Stimulated activated CD4-positive, alpha-beta T cell treated with anti-CD3 and anti-CD28 coated beads, Interleukin-1b, Interleukin-23, amount 100 ng/mL, for 24 hours (primary cell): ENCODE results near the gene AP5M1.
"Not testable (repeated sequence)": the region's sequence is repeated elsewhere in the genome, so short reads cannot be mapped to it uniquely, and the experiment has no call there.

Experiments
- DNase-seq, 4 experiments: peaks; one replicate each; pipeline ENCODE4 v3.0.0-alpha.2; 2020; ENCODE audit warnings: low read depth in 4 of 4, low spot score in 1 of 4

AP5M1 gene

DNA sequence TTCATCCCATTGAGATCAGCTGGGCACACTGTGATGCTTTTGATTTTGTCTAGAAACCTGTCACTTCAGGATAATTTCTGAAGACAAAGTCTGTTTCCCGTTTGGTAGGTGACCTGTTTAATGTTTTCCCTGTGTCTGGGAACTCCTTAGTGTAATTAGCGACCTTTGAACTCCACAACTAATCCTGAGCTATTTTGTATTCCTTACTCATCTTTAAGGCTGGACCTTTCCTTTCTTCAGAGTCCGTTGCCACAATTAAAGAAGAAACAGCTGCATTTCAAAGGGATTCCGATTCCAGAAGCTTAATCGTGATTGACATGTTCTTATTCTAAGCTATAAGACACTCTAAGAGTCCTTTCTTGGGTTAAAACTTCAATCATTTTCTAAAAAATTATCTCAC lies 22.0 kb downstream of the AP5M1 start:
- DNase-seq, result no peak

DNA sequence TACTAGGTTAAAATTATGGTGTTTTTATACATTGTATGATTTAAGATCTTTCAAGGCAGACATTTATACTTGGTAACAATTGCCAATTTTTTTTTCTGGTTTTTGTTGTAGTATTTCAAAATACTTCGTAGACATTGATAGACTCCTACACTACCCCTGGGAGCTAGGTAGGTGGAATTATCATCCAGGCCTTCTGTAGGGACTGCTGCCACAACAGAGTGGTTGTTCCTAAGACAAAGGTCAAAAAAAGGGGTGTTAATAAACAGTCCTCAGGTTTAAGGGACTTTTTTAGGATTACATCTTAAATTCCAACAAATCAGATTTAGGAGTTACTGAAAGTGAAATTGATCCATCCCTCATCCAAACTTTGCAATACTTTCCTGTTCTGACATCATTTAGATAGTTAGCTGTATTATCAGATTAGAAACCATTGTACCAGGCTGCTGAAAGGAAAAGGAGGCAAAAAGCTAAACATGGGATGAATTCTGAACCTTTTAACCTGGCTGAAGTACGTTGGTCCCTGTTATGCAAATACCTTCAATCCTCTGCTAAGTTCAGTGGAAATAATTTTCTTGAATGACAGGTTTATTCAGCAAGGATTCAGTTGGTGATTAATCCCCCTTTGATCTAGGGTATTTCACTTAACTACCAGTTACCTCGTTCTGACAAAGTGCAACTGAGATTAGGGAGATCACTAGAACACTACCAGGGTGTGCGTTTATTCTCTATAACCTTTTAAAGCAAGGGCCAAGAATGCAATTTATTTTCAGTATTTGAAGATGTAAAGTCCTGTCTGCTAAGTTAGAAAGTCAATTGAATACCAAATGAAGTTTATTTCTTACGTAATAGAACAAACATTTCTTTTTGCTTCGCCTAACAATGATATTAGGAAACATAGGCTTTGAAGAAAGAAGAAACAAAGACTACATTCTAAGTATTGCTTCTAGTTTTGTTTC lies 23.2 kb downstream of the AP5M1 start:
- no peak for DNase-seq

GRCh38 chr14:57293866-57294837 lies 25.4 kb downstream of the AP5M1 start:
- DNase-seq, result no peak

- DNase-seq, result no peak
Measured at GRCh38 chr14:57295239-57295638, 26.5 kb downstream of the AP5M1 start.

DNA sequence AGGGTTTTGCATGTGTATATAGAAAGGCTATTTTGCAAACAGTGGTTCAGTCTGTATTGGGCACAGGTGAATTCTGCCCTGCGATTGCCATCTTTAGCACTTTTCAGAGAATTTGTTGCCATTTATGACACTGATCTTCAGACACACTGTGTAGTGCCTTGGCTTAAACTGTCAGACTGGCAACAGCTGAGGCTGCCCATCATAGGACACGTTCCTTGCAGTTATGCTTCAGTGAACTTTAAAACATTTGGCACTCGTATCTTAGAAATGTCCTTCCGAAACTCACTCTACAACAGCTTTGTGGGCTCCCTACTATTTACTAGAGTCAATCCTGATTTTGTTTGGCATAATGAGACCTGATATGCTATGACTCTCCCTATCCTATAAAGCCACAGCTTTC lies 29.1 kb downstream of the AP5M1 start:
- DNase-seq, result no peak

- no peak for DNase-seq
Measured at GRCh38 chr14:57299511-57299910, 30.7 kb downstream of the AP5M1 start.

DNA sequence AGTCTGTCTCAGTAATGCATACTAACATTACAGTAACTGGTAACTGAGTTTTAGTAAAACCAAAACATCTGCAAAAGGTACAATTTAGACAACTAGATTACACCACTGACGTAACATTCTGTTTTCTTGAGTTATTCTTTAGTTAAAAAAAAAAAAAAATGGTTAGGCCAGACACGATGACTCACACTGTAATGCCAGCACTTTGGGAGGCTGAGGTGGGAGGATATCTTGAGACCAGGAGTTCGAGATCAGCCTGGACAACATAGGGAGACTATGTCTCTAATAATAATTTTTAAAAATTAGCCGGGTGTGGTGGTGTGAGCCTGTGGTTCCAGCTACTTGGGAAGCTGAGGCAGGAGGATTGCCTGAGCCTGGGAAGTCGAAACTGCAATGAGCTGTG lies 34.1 kb downstream of the AP5M1 start:
- DNase-seq, result no peak

DNA sequence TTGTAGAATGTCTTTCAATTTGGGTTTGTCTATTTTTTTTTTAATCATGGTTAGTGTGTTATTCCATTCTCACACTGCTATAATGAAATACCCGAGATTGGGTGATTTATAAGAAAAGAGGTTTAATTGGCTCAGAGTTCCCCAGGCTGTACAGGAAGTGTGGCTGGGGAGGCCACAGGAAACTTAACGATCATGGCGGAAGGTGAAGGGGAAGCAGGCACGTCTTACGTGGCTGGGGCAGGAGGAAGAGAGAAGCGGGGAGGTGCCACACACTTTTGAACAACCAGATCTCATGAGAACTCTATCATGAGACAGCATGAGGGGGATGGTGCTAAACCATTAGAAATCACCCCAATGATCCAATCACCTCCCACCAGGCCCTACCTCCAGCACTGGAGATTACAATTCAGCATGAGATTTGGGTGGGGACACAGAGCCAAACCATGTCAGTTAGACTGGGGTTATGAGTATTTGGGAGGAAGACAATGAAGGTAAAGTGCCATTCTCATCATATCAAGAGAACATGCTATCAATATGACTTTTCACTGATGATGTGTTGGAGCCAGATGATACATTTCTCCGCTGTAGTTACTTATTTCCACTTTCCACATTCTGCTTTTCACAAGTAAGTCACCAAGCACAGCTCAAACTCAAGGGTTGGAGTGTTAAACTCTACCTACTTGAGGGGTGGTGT lies 45.8 kb downstream of the AP5M1 start:
- no peak for DNase-seq

DNA sequence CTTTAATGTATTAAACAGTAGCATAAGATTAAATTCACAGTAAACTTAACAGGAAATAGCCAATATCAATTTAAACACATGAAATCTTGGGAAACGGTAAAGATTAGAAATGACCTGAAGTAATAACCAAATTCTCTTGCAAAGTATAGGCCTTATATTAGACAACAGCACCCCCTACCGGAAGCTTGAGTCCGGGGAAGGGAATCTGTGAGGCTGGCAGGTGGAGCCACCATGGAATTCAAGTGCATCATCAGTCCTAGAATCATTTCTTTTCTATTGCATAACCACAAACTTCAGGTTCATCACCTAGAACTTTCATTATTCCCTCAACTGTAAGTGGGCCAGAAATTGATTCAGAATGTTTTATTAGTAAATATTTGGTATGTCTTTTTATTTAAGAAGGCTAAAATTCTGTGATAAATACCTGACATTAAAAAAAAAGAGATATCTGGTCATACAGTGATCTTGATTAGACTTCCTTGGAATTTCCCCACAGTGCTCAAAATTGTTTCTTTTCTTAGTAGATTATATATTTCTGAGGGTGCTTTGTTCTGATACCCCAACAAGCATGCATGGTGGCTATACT lies 48.6 kb downstream of the AP5M1 start:
- peak; percentile 55 to 72 (median 59) for DNase-seq

- no peak for DNase-seq
Measured at GRCh38 chr14:57319636-57320192, 50.9 kb downstream of the AP5M1 start.

GRCh38 chr14:57323721-57324120 lies 55.0 kb downstream of the AP5M1 start:
- DNase-seq, result no peak

- no peak for DNase-seq
Measured at GRCh38 chr14:57326253-57326652, 57.5 kb downstream of the AP5M1 start.

DNA sequence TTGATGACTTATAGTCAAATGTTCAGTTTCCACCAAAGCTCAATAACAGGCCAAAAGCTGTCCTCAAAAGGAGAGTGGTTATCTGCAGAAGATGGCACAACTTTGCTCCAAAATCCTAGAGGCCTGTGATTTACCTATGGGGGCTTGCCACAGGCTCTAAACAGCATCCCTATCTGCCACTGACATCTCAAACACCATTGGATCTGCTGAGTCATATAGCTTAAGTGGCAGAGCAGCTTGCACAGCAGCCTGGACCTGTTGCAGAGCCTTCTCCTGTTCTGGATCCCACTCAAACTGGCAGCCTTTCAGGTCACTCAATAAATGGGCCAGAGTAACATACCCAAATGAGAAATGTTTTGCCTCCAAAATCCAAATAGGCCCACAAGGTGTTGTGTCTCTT lies 61.1 kb downstream of the AP5M1 start:
- no peak for DNase-seq

- DNase-seq, result not testable (repeated sequence)
Measured at GRCh38 chr14:57332475-57332874, 63.7 kb downstream of the AP5M1 start.

DNA sequence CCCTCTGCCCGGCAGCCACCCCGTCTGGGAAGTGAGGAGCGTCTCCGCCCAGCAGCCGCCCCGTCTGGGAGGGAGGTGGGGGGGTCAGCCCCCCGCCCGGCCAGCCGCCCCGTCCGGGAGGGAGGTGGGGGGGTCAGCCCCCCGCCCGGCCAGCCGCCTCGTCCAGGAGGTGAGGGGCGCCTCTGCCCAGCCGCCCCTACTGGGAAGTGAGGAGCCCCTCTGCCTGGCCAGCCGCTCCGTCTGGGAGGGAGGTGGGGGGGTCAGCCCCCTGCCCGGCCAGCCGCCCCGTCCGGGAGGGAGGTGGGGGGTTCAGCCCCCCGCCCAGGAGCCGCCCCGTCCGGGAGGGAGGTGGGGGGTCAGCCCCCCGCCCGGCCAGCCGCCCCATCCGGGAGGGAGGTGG lies 65.0 kb downstream of the AP5M1 start:
- not testable (repeated sequence) for DNase-seq

DNA sequence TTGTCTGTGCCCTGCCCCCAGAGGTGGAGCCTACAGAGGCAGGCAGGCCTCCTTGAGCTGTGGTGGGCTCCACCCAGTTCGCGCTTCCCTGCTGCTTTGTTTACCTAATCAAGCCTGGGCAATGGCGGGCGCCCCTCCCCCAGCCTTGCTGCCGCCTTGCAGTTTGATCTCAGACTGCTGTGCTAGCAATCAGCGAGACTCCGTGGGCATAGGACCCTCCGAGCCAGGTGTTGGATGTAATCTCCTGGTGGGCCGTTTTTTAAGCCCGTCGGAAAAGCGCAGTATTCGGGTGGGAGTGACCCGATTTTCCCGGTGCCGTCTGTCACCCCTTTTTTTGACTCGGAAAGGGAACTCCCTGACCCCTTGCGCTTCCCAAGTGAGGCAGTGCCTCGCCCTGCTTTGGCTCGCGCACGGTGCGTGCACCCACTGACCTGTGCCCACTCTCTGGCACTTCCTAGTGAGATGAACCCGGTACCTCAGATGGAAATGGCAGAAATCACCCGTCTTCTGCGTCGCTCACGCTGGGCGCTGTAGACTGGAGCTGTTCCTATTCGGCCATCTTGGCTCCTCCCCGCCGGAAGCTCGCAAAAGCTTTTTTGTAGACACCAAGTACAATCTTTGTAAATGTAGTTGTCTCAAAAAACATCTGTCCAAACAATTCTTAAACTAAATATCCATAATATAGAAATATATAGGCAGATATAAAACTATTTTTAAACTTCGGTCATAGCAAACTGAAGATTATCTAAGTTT lies 75.0 kb downstream of the AP5M1 start:
- DNase-seq, result not testable (repeated sequence)

- DNase-seq, result no peak
Measured at GRCh38 chr14:57345106-57345505, 76.3 kb downstream of the AP5M1 start.

DNA sequence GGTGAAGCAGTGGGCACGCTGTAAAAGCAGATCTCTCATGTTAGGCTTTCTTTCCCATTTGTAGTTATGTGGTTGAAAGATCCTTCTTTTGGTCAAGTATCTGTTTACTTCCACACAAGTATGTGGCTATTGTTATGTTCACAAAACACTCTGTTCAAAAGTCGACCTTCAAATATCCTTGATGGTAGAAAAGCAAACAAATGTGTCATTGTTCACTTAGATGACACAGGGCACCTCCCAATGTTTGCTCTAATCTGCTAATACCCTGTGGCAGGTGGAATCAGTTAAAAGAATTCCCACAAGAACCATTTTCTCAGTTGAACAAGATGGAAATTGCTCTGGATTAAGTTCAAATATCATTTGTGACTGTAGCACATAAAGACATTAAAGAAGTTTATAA lies 78.0 kb downstream of the AP5M1 start:
- DNase-seq, result no peak
